ENCODE data around the gene TEX19. TPM values are rescaled to one million over a fixed set of nuclear protein-coding genes. Genes with fewer than 3 reads are reported as not detected.

TEX19 gene
- total and polyA plus RNA-seq, 12 donors = 0.26 TPM; not detected in 11

DNA sequence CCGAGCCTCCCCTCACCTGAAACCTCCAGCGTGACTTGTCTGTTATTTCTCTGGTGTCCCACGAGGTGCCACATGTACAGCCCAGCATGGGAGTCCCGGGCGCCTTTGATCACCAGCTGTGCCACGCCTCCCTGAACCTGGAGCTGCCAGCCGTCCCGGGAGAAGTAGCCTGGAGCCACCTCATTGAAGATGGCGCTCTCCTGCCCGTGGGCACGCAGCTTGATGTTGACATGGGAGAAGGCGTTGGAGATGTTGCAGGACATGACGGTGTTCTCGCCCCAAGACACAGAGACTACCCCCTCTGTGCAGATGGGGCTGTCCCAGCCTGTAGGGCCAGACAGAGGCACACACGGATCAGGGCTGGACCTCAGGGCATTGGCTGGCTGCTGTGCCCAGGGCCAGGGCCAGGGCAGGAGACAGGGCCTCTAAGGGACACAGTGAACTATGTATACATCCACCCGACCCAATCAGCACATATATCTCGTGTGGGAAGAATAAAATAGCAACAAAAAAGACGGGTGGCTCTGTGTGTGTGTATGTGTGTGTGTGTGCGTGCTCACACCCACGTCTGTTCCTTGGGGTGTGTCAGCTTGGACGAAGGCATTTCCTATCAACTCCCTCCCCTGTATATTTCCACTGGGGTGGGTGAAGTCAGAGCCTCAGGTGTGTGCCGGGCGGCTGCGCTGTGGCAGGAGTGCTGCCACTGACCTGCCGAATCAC is 34.3 kb upstream of the TEX19 start:
- DNase-seq = no peak
- Histone ChIP-seq H3K36me3 (replicated peaks in 1 of 2) (no peaks in the 10 kb centered on the region), H3K27me3 (no peaks in the 10 kb centered on the region), H3K4me1 (replicated peaks in 1 of 2) (no peaks in the 10 kb centered on the region), H3K4me3 (no peak overlapping the region), H3K9me3 (replicated peaks in 1 of 3) (no peaks in the 10 kb centered on the region), H3K27ac (no peak overlapping the region)
- 77 to 84% (median 81%) methylated on average over 10 to 25 of the region's 25 CpGs for WGBS, 4 donors
- TF ChIP-seq POLR2A (IDR thresholded peaks at IDR 0.05) (no peak), CTCF (IDR thresholded peaks at IDR 0.05) (no peak)
- intact Hi-C loops (cut with DNase I) = loop anchor here in 1 of 2 donors (5.0 kb wide), 1 partner anchor 87 kb away; no protein-coding TSS in a partner anchor

DNA sequence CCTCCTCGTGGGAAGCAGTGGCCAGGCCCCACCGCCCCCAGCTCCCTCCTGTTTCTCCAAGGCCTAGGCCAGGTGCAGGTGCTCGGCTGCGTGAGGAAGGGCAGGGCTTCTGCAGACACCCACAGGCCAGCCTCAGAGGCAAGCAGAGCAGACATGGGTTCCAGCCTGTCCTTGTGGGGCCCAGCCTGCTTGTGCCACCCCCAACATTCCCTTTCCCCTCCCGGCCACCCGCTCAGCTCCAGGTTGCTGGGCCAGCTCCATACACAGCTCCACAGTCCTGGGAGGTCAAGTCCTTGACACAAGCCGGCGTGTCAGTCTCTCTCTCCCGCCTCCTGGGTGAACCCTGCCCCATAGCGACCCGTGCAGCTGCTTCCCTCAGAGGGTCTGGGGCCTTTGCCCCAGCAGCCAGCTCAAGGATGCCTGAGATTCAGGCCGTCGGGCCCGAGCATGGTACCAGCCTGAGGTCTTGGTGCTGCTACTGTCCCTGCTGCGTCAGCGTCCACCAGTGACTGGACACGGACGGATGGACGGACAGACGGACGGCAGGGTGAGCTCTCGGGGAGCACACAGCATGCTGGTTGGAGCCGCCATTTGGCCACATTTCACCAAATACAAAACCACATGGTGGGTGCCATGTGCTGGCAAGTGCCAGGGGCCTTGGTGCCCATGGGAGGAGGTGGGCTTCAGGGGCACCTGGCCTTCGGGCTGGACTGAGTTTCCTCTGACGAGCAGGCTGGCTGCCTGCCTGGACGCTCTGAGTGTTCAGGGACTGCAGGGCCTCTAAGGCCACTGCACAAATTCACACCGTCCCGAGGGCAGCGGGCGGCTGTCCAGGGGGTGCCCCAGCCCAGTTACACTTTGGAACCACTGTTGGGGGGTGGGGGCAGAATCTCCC is 33.5 kb upstream of the TEX19 start:
- no peaks in the 10 kb centered on the region for H3K27me3 ChIP-seq
- intact Hi-C loops (cut with DNase I) = no loop called here
- H3K4me3 ChIP-seq = no peak overlapping the region
- peaks cover 0 to 5% of the 10 kb centered on the region in 2 donors for H3K4me1 ChIP-seq (replicated peaks in 1 of 2)
- no peaks in the 10 kb centered on the region for H3K9me3 ChIP-seq (replicated peaks in 1 of 3)
- no peak for TF ChIP-seq CTCF (IDR thresholded peaks at IDR 0.05)
- no peak for TF ChIP-seq POLR2A (IDR thresholded peaks at IDR 0.05)
- H3K27ac ChIP-seq = no peak overlapping the region
- 73 to 88% (median 84%) methylated on average over 17 to 30 of the region's 30 CpGs for WGBS, 4 donors
- no peaks in the 10 kb centered on the region for H3K36me3 ChIP-seq (replicated peaks in 1 of 2)
- no peak for DNase-seq

GRCh38 chr17:82327289-82327688 is 31.8 kb upstream of the TEX19 start:
- TF ChIP-seq CTCF (IDR thresholded peaks at IDR 0.05) = no peak
- TF ChIP-seq POLR2A (IDR thresholded peaks at IDR 0.05) = no peak
- no peak overlapping the region for H3K4me3 ChIP-seq
- H3K27me3 ChIP-seq = no peaks in the 10 kb centered on the region
- peaks cover 0 to 5% of the 10 kb centered on the region in 2 donors for H3K4me1 ChIP-seq (replicated peaks in 1 of 2)
- intact Hi-C loops (cut with DNase I) = no loop called here
- no peaks in the 10 kb centered on the region for H3K36me3 ChIP-seq (replicated peaks in 1 of 2)
- H3K9me3 ChIP-seq (replicated peaks in 1 of 3) = no peaks in the 10 kb centered on the region
- no peak for DNase-seq
- 55 to 84% (median 78%) methylated on average over 12 to 15 of the region's 15 CpGs for whole genome bisulfite sequencing, 4 donors
- no peak overlapping the region for H3K27ac ChIP-seq

DNA sequence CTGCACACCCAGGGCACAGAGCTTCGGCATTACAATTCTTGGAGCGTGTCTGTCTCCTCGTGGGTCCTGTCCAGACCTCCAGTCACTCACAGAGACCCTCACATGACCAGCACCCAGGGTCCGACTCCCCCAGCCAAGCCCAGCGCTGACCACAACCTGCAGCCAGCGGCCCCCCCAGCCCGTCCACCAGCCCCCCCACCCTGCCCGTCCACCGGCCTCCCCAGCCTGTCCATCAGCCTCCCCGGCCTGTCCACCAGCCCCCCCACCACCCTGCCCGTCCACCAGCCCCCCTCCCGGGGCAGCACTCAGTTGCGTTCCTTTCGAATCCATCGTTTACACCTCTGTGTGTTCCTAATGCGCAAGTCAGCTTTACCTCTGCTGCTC is 31.3 kb upstream of the TEX19 start:
- Histone ChIP-seq H3K27ac (no peak overlapping the region), H3K27me3 (no peaks in the 10 kb centered on the region), H3K9me3 (replicated peaks in 1 of 3) (no peaks in the 10 kb centered on the region), H3K4me3 (no peak overlapping the region), H3K36me3 (replicated peaks in 1 of 2) (no peaks in the 10 kb centered on the region), H3K4me1 (replicated peaks in 1 of 2) (peaks cover 0 to 5% of the 10 kb centered on the region in 2 donors)
- TF ChIP-seq POLR2A (IDR thresholded peaks at IDR 0.05) = no peak
- no peak for TF ChIP-seq CTCF (IDR thresholded peaks at IDR 0.05)
- WGBS, 4 donors = 79 to 87% (median 80%) methylated on average over 12 to 16 of the region's 16 CpGs
- intact Hi-C loops (cut with DNase I) = no loop called here
- no peak for DNase-seq
